Measurements from ENCODE around the gene HTR1D. TPM values are rescaled to one million over a fixed set of nuclear protein-coding genes. Genes with fewer than 3 reads are reported as not detected.

Gene HTR1D
- total RNA-seq, 1 experiment from 2014 or later: 3.5 TPM

DNA sequence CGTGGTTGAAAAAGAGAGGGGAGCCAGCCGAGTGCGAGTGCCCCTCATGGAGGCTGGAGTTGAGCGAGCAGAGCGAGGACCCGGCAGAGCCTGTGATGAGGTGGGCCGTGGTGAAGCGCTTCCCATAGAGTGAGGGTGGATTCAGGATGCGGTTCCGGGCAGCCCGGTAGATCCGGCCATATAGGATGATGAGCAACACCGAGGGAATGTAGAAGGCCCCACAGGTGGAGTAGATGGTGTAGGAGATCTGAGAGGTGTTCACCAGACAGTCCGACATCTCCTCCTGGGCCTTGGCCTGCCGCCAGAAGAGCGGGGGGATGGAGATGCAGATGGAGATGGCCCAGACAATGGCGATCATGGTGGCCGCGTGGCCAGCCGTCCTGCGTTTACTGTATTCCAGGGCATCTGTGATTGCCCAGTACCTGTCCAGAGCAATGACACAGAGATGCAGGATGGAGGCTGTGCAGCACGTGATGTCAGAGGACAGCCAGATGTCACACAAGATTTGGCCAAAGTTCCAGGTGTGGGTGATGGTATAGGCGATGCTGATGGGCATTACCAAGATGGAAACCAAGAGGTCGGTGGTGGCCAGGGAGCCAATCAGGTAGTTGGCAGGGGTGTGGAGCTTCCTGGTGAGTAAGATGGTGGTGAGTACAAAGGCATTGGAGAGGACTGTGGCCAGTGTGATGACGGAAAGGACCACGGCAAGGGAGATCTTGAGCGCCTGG lies 23.7 kb downstream of the HTR1D start:
- ChIA-PET CTCF (interaction anchor here (4.0 kb wide), 1 partner anchor 9 kb away, joined by 28 read pairs; no protein-coding TSS in a partner anchor), POLR2A (no interaction called here), RAD21 (ENCODE audit: low non-redundant PET in 1 of 2, low total read pairs in 2 of 2, uncharacterized antibody in 2 of 2, unreplicated experiment in 2 of 2) (no interaction called here)
- H3K4me1 ChIP-seq (ENCODE audit: control insufficient read depth in 1 of 2, insufficient read depth in 2 of 2, low read length in 2 of 2): peaks cover 31 to 61% of the 10 kb centered on the region in 2 experiments
- H3K36me3 ChIP-seq (ENCODE audit: control insufficient read depth in 1 of 2, insufficient read depth in 2 of 2, low read length in 2 of 2): 0 out of 4 replicates have a peak, but pooled peaks cover 0 to 7% of the 10 kb centered on the region in 2 experiments
- no peak for TF ChIP-seq YY1 (IDR thresholded peaks at IDR 0.05; ENCODE audit: extremely low read depth, insufficient replicate concordance, low read depth, low read length)
- no peak for TF ChIP-seq ZNF274 (IDR thresholded peaks at IDR 0.05; ENCODE audit: low read depth, low read length)
- no peak for TF ChIP-seq ZFX (IDR thresholded peaks at IDR 0.05)
- no peak for TF ChIP-seq SIN3A (IDR thresholded peaks at IDR 0.05; ENCODE audit: low read depth)
- TF ChIP-seq FOSL1 (IDR thresholded peaks at IDR 0.05; ENCODE audit: low read depth): no peak
- no peak for TF ChIP-seq EZH2phosphoT487 (IDR thresholded peaks at IDR 0.05; ENCODE audit: borderline replicate concordance)
- no peak for TF ChIP-seq RAD21 (IDR thresholded peaks at IDR 0.05; ENCODE audit: low read depth)
- no peak overlapping the region for H3K4me3 ChIP-seq (replicated peaks in 1 of 2; ENCODE audit: low read depth in 1 of 2, low read length in 2 of 2)
- H3K4me2 ChIP-seq (ENCODE audit: low read length): no peak overlapping the region
- 0 out of 2 replicates have a peak overlapping the region, but pooled peaks have one; percentile 2 for H3K9ac ChIP-seq (ENCODE audit: low read length)
- H3K9me3 ChIP-seq (ENCODE audit: control insufficient read depth in 1 of 2, insufficient read depth in 1 of 2, low read depth in 1 of 2, low read length in 2 of 2): no peaks in the 10 kb centered on the region
- no peaks in the 10 kb centered on the region for H3K9me2 ChIP-seq (ENCODE audit: insufficient read depth)
- H3K27ac ChIP-seq (ENCODE audit: low read depth, low read length): no peak overlapping the region
- no peaks in the 10 kb centered on the region for H4K20me1 ChIP-seq (ENCODE audit: insufficient read depth)
- no TSS peak for BruUV-seq (replicated peaks)
- ATAC-seq: no peak
- H3K27me3 ChIP-seq (ENCODE audit: insufficient read depth, low read length): no peaks in the 10 kb centered on the region
- no peaks in the 10 kb centered on the region for H3K79me2 ChIP-seq (ENCODE audit: insufficient read depth, low read length)
- no peak for DNase-seq (ENCODE audit: low read depth, low spot score)
- no peak overlapping the region for H2AFZ ChIP-seq (ENCODE audit: low read depth, low read length, poor library complexity, severe bottlenecking)
- intact Hi-C loops (cut with micrococcal nuclease): no loop called here

DNA sequence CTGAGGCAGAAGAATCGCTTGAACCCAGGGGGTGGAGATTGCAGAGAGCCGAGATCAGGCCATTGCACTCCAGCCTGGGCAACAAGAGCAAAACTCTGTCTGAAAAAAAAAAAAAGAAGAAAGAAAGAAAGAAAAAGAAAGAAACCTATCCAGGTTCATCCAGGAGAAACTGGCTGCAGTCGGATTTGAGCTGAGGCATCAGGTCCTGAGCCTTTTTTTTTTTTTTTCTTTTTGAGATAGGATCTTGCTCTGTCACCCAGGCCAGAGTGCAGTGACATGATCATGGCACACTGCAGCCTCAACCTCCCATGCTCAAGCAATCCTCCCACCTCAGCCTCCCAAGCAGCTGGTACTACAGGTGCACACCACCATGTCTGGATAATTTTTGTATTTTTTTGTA lies 26.1 kb downstream of the HTR1D start:
- H3K9me3 ChIP-seq (ENCODE audit: control insufficient read depth in 1 of 2, insufficient read depth in 1 of 2, low read depth in 1 of 2, low read length in 2 of 2): no peaks in the 10 kb centered on the region
- H3K27me3 ChIP-seq (ENCODE audit: insufficient read depth, low read length): no peaks in the 10 kb centered on the region
- 0 out of 4 replicates have a peak, but pooled peaks cover 0 to 7% of the 10 kb centered on the region in 2 experiments for H3K36me3 ChIP-seq (ENCODE audit: control insufficient read depth in 1 of 2, insufficient read depth in 2 of 2, low read length in 2 of 2)
- ChIA-PET RAD21 (ENCODE audit: low non-redundant PET in 1 of 2, low total read pairs in 2 of 2, uncharacterized antibody in 2 of 2, unreplicated experiment in 2 of 2) (no interaction called here), CTCF (no interaction called here), POLR2A (no interaction called here)
- no peak for ATAC-seq
- BruUV-seq (replicated peaks): no TSS peak
- H3K4me2 ChIP-seq (ENCODE audit: low read length): no peak overlapping the region
- H3K9me2 ChIP-seq (ENCODE audit: insufficient read depth): no peaks in the 10 kb centered on the region
- peaks cover 22 to 52% of the 10 kb centered on the region in 2 experiments for H3K4me1 ChIP-seq (ENCODE audit: control insufficient read depth in 1 of 2, insufficient read depth in 2 of 2, low read length in 2 of 2)
- no peak for DNase-seq (ENCODE audit: low read depth, low spot score)
- H2AFZ ChIP-seq (ENCODE audit: low read depth, low read length, poor library complexity, severe bottlenecking): no peak overlapping the region
- H3K79me2 ChIP-seq (ENCODE audit: insufficient read depth, low read length): no peaks in the 10 kb centered on the region
- no peak overlapping the region for H3K9ac ChIP-seq (ENCODE audit: low read length)
- intact Hi-C loops (cut with micrococcal nuclease): no loop called here
- H3K27ac ChIP-seq (ENCODE audit: low read depth, low read length): no peak overlapping the region
- H3K4me3 ChIP-seq (replicated peaks in 1 of 2; ENCODE audit: low read depth in 1 of 2, low read length in 2 of 2): no peak overlapping the region
- H4K20me1 ChIP-seq (ENCODE audit: insufficient read depth): no peaks in the 10 kb centered on the region
- no peak for TF ChIP-seq TCF7L2 (IDR thresholded peaks at IDR 0.05; ENCODE audit: borderline replicate concordance, extremely low read depth, insufficient read depth, insufficient read length)
- no peak for TF ChIP-seq EZH2 (IDR thresholded peaks at IDR 0.05)
- no peak for TF ChIP-seq EGR1 (IDR thresholded peaks at IDR 0.05; ENCODE audit: low read depth)
- TF ChIP-seq CBX3 (IDR thresholded peaks at IDR 0.05; ENCODE audit: low read depth): no peak
- no peak for TF ChIP-seq SIN3A (IDR thresholded peaks at IDR 0.05; ENCODE audit: low read depth)
- no peak for TF ChIP-seq YY1 (IDR thresholded peaks at IDR 0.05; ENCODE audit: extremely low read depth, insufficient replicate concordance, low read depth, low read length)
- TF ChIP-seq ZFX (IDR thresholded peaks at IDR 0.05): no peak
- TF ChIP-seq, protein P1, sequence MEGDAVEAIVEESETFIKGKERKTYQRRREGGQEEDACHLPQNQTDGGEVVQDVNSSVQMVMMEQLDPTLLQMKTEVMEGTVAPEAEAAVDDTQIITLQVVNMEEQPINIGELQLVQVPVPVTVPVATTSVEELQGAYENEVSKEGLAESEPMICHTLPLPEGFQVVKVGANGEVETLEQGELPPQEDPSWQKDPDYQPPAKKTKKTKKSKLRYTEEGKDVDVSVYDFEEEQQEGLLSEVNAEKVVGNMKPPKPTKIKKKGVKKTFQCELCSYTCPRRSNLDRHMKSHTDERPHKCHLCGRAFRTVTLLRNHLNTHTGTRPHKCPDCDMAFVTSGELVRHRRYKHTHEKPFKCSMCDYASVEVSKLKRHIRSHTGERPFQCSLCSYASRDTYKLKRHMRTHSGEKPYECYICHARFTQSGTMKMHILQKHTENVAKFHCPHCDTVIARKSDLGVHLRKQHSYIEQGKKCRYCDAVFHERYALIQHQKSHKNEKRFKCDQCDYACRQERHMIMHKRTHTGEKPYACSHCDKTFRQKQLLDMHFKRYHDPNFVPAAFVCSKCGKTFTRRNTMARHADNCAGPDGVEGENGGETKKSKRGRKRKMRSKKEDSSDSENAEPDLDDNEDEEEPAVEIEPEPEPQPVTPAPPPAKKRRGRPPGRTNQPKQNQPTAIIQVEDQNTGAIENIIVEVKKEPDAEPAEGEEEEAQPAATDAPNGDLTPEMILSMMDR (IDR thresholded peaks at IDR 0.05 in 2 of 3, conservative IDR thresholded peaks at IDR 0.05 in 1 of 3; ENCODE audit: borderline replicate concordance in 1 of 3, insufficient read depth in 1 of 3, low read depth in 2 of 3, low read length in 2 of 3): no peak
- TF ChIP-seq, protein P2, sequence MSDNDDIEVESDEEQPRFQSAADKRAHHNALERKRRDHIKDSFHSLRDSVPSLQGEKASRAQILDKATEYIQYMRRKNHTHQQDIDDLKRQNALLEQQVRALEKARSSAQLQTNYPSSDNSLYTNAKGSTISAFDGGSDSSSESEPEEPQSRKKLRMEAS (IDR thresholded peaks at IDR 0.05): no peak
- TF ChIP-seq JUND (IDR thresholded peaks at IDR 0.05): no peak
- TF ChIP-seq SRF (IDR thresholded peaks at IDR 0.05; ENCODE audit: low read depth): no peak
- TF ChIP-seq RAD21 (IDR thresholded peaks at IDR 0.05; ENCODE audit: low read depth): no peak
- no peak for TF ChIP-seq SP1 (IDR thresholded peaks at IDR 0.05; ENCODE audit: low read depth)
- no peak for TF ChIP-seq CEBPB (IDR thresholded peaks at IDR 0.05; ENCODE audit: low read depth)
- TF ChIP-seq EZH2phosphoT487 (IDR thresholded peaks at IDR 0.05; ENCODE audit: borderline replicate concordance): no peak
- TF ChIP-seq POLR2AphosphoS5 (IDR thresholded peaks at IDR 0.05; ENCODE audit: low read depth, low read length): no peak
- TF ChIP-seq ZNF274 (IDR thresholded peaks at IDR 0.05; ENCODE audit: low read depth, low read length): no peak
